Endothelial cell of umbilical vein (primary cell): Measurements from ENCODE around the gene GPR33. TPM values are rescaled to one million over a fixed set of nuclear protein-coding genes. Genes with fewer than 3 reads are reported as not detected.
A peak's percentile ranks its signal among the peaks of the same experiment; 100 is the strongest.

ENCODE experiments used
- BruUV-seq: library from RNA; stranded (reverse); fragments of 400-500 nt; replicated peaks from 2 replicates; lab custom pipeline; 2021; lab: Mats Ljungman, UMichigan
- CTCF ChIA-PET: fragments of 300-600, 350-600 bp; sonication (Branson Sonifier 250); formaldehyde crosslinking; loops from one replicate; lab custom pipeline; 2021; ENCODE audit warnings: antibody characterized with exemption, inconsistent platforms; lab: Charles Lee
- POLR2A ChIA-PET: fragments of 300-600, 350-600 bp; sonication (Branson Sonifier 250); formaldehyde crosslinking; loops from one replicate; lab custom pipeline; 2021; ENCODE audit warnings: antibody characterized with exemption, inconsistent platforms; lab: Charles Lee
- DNase-seq: peaks from one replicate; pipeline ENCODE4 v3.0.0-alpha.2; 2011; ENCODE audit warnings: low read depth, low spot score
- FAIRE-seq: peaks from 2 replicates; lab custom pipeline; 2011; peaks lifted over from hg19 to GRCh38; lab: Jason Lieb, UNC
- H2AFZ ChIP-seq: 2 replicates; pipeline ENCODE4 v1.6.0; 2012; ENCODE audit warnings: low read depth, low read length, control low read depth, inconsistent platforms
- H3K27ac ChIP-seq: 2 replicates; pipeline ENCODE4 v1.5.1; 2011; ENCODE audit warnings: low read depth, mild to moderate bottlenecking, control low read depth, low read length, moderate library complexity; ENCODE audit not compliant: insufficient read depth
- H3K27me3 ChIP-seq, 2 experiments: 2 replicates each; pipeline versions ENCODE4 v1.6.0 to v1.6.1; 2011; ENCODE audit warnings: low read length in 2 of 2, mixed read lengths in 1 of 2; ENCODE audit not compliant: control insufficient read depth in 2 of 2, insufficient read depth in 2 of 2
- H3K36me3 ChIP-seq, 2 experiments: 2 replicates in 1 of 2; 3 replicates in 1 of 2; pipeline ENCODE4 v1.5.1; 2011; ENCODE audit warnings: low read length in 2 of 2, mild to moderate bottlenecking in 1 of 2, moderate library complexity in 1 of 2; ENCODE audit not compliant: control insufficient read depth in 2 of 2, insufficient read depth in 2 of 2; ENCODE audit errors: extremely low read depth in 1 of 2
- H3K4me1 ChIP-seq: 3 replicates; pipeline ENCODE4 v1.5.1; 2011; ENCODE audit warnings: mild to moderate bottlenecking, low read length; ENCODE audit not compliant: control insufficient read depth, insufficient read depth; ENCODE audit errors: extremely low read depth
- H3K4me2 ChIP-seq: 2 replicates; pipeline ENCODE4 v1.6.1; 2011; ENCODE audit warnings: low read length, control low read depth, mixed read lengths; ENCODE audit not compliant: insufficient read depth
- H3K4me3 ChIP-seq, 3 experiments: fragments of 200-600 bp in 1 of 3; sonication (generic), shearing (Covaris generic) in 1 of 3; replicated peaks in 1 of 3; 2 replicates each; pipeline ENCODE4 v1.5.1; 2011 to 2016; ENCODE audit warnings: control low read depth in 3 of 3, low read length in 3 of 3, mild to moderate bottlenecking in 2 of 3, inconsistent platforms in 1 of 3, low read depth in 1 of 3, moderate library complexity in 1 of 3; ENCODE audit not compliant: insufficient read depth in 1 of 3
- H3K79me2 ChIP-seq: 2 replicates; pipeline ENCODE4 v1.6.0; 2012; ENCODE audit warnings: low read length, inconsistent platforms; ENCODE audit not compliant: control insufficient read depth, insufficient read depth
- H3K9ac ChIP-seq: replicated peaks from 2 replicates; pipeline ENCODE3; 2011; ENCODE audit warnings: low read length, control low read depth; ENCODE audit not compliant: insufficient read depth; ENCODE audit errors: extremely low read depth
- H3K9me1 ChIP-seq: replicated peaks from 3 replicates; pipeline ENCODE4 v1.6.0; 2011; ENCODE audit warnings: mild to moderate bottlenecking, low read length; ENCODE audit not compliant: control insufficient read depth, insufficient read depth; ENCODE audit errors: extremely low read depth
- H3K9me3 ChIP-seq: replicated peaks from 2 replicates; pipeline ENCODE4 v1.5.1; 2012; ENCODE audit warnings: low read length, inconsistent platforms; ENCODE audit not compliant: control insufficient read depth, insufficient read depth
- H4K20me1 ChIP-seq: replicated peaks from 2 replicates; pipeline ENCODE3; 2011; ENCODE audit warnings: mild to moderate bottlenecking, low read length; ENCODE audit not compliant: control insufficient read depth, insufficient read depth; ENCODE audit errors: extremely low read depth
- GATA2 ChIP-seq: IDR thresholded peaks from 2 replicates; pipeline ENCODE4 v1.7.0; 2011; ENCODE audit warnings: low read depth, mild to moderate bottlenecking, moderate library complexity, mixed read lengths, low read length; ENCODE audit not compliant: insufficient read length, insufficient read depth
- dilution Hi-C: fragments of 300-500 bp; cut with MboI; formaldehyde crosslinking; loops from one replicate; pipeline ENCODE4 v1.15.0; 2019; ENCODE audit warnings: low sequenced_read_pairs; ENCODE audit not compliant: extremely low pct_ligation_motif_present
- intact Hi-C: fragments of 100-400 bp; cut with micrococcal nuclease; formaldehyde crosslinking; loops from one replicate; pipeline ENCODE4 v1.10.0; 2022
- polyA plus RNA-seq, 4 experiments: library from polyadenylated mRNA; depleted of rRNA in 3 of 4; stranded (reverse) in 3 of 4; unstranded in 1 of 4; fragments of >200 nt; gene quantifications; 2 replicates each; pipeline versions ENCODE4 v1.2.1 to v1.2.3, GENCODE V29; 2011 to 2012; ENCODE audit warnings: missing spikeins in 1 of 4
- total RNA-seq: library from RNA; stranded (reverse); gene quantifications from 2 replicates; pipeline ENCODE4 v1.2.3, GENCODE V29; 2021
- TF ChIP-seq, protein P1 (sequence below), 2 donors: IDR thresholded peaks; 1 replicate in 1 of 2; 2 replicates in 1 of 2; pipeline ENCODE4 v1.5.1; 2011; ENCODE audit warnings: low read length in 2 of 2, mild to moderate bottlenecking in 2 of 2, moderate library complexity in 2 of 2, control low read depth in 1 of 2, inconsistent platforms in 1 of 2, low read depth in 1 of 2; ENCODE audit not compliant: insufficient read depth in 1 of 2; ENCODE audit errors: extremely low read depth in 1 of 2

GPR33 gene
- total and polyA plus RNA-seq, 2 donors (not counting 3 experiments of a cell fraction or from before 2014, with no cell fraction given) = not detected

- POLR2A ChIA-PET = interaction anchor here (2.2 kb wide), 1 partner anchor 30 kb away, joined by 14 read pairs; the partner anchor contains the start of gene HEATR5A
- CTCF ChIA-PET = interaction anchor here (0.8 to 2.8 kb wide), 22 partner anchors 10 to 1110 kb away, joined by 3 to 17 read pairs (median 4); partner anchors contain the start of genes HEATR5A and HECTD1
- H3K9me3 ChIP-seq = no peaks in the 10 kb centered on the region
Observed at GRCh38 chr14:31449971-31450610, 37.7 kb downstream of the GPR33 start.

More at GRCh38 chr14:31449971-31450610, 37.7 kb downstream of the GPR33 start:
- H3K4me2 ChIP-seq = no peak overlapping the region
- dilution Hi-C loops = no loop called here
- no peak overlapping the region for H3K9ac ChIP-seq
- TF ChIP-seq GATA2 = no peak
- TF ChIP-seq, protein P1, sequence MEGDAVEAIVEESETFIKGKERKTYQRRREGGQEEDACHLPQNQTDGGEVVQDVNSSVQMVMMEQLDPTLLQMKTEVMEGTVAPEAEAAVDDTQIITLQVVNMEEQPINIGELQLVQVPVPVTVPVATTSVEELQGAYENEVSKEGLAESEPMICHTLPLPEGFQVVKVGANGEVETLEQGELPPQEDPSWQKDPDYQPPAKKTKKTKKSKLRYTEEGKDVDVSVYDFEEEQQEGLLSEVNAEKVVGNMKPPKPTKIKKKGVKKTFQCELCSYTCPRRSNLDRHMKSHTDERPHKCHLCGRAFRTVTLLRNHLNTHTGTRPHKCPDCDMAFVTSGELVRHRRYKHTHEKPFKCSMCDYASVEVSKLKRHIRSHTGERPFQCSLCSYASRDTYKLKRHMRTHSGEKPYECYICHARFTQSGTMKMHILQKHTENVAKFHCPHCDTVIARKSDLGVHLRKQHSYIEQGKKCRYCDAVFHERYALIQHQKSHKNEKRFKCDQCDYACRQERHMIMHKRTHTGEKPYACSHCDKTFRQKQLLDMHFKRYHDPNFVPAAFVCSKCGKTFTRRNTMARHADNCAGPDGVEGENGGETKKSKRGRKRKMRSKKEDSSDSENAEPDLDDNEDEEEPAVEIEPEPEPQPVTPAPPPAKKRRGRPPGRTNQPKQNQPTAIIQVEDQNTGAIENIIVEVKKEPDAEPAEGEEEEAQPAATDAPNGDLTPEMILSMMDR (IDR thresholded peaks at IDR 0.05; ENCODE audit: extremely low read depth in 1 of 2, insufficient read depth in 1 of 2, low read depth in 1 of 2, low read length in 2 of 2) = peak; percentile 21 to 42
- H2AFZ ChIP-seq = no peak overlapping the region
- H3K4me1 ChIP-seq = peaks cover 10% of the 10 kb centered on the region
- H3K9me1 ChIP-seq = no peaks in the 10 kb centered on the region
- FAIRE-seq = peak; percentile 67
- DNase-seq = peak; percentile 66
- BruUV-seq = no TSS peak
- H3K36me3 ChIP-seq = peaks cover 0 to 2% of the 10 kb centered on the region in 2 experiments
- H3K79me2 ChIP-seq = no peaks in the 10 kb centered on the region
- H3K4me3 ChIP-seq = no peak overlapping the region
- no peak overlapping the region for H3K27ac ChIP-seq
- no peaks in the 10 kb centered on the region for H3K27me3 ChIP-seq
- intact Hi-C loops = loop anchor here (2.0 kb wide), 1 partner anchor 241 kb away; no protein-coding TSS in a partner anchor
- H4K20me1 ChIP-seq = no peaks in the 10 kb centered on the region
